ENCODE results near the gene SNAPIN.
"Not testable (repeated sequence)": the region's sequence is repeated elsewhere in the genome, so short reads cannot be mapped to it uniquely, and the experiment has no call there.

Gene SNAPIN

DNA sequence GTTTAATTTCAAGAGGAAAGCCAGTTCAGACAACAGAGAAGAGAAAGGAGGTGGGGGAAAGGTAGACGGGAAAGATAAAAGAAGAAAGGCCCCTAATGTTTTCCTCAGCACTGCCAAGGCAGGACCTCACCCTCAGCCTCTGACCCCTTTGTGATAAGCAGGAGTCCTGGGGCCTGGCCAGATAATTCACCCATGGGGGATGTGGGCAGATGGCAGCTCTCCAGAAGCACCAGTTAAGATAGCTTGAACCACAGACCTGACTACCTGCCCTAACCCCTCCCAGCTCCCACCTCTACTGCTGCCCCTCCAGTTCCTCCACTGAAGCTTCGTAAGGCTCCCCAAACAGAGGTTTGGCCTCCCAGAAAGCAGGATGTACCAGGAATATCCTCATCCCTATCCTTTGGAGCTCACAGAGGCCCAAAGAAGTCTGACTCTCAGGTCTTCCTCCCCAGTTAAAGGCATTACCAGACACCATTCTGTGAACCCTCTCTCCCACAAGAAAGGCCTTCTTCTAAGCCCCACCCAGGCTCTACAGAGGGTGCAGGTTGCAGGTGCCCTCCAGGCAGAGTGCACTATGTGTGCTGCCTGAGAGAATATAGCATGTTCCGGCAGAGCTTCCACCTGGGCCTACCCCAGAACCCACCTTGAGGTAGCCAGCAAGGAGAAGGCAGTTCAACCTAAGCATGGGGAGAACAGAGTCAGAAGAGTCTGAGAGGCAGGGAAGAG is 9.2 kb upstream of the SNAPIN start:
- DNase-seq = peak; percentile 92

DNA sequence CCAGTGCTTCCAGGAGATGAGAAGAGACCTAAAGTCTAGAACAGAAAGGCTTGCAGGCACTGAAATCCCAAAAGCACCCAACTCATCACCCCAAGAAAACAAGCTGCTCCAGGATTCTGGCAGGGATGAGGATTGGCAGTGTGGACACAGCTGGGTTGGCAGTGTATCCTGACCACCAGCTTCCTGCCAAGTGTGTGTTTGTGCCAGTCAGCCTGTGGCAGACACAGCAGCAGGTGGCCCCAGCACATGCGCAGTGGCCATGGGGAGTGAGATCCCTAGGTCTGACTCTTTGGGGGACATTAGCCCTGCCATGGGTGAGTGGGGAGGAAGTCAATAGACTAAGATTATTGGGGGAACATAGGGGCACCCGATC is 8.7 kb upstream of the SNAPIN start:
- DNase-seq = peak; percentile 26

DNA sequence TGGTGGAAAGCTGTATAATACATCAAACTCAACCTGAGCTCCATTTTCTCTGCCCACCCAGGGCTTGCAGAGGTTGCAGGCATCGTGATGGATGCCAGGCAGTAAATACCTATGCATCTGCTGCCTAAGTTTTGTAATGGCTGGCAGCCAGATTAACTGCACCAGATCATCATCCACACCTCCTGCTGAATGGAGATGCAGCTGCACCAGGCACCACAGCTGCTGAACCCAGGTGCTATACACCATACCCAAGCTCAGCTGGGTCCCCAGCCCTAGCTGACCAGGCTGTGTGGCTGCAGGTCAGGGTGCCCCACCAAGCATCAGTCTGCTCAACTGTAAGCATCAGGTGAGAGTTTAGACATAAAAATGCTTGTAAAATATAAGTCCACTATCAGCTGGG is 6.7 kb upstream of the SNAPIN start:
- DNase-seq = no peak

DNA sequence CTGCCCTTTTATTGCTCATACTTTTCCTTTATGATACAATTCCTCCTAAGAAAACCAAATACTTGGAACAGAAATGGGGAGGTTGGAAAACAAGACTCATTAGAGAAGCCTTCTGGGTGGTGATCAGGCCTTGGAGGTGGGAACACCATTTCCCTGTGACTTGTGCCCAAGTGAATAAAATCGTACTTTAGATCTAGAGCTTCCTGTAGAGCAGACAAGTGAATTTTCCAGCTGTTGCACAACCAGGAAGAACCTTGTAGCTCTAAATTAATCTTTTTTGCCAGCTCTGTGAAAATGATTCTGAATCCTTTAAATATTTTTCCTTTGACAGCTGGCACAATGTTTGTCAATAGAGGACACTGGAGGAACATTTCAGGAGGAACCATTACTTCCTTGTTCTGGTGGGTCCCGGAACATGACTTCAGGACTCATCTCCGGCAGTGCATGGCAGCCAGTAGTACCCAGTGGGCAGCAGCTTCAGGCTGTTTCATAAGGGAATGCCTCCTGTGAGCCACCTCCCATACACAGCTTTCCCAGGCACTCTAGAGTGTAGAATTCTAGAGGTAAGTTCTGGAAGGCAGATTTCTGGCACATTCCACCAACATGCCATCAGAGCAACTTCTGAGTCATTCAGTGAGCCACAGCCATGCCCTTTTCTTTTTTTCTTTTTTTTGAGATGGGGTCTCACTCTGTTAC is 5.5 kb upstream of the SNAPIN start:
- peak; percentile 13 for DNase-seq

DNA sequence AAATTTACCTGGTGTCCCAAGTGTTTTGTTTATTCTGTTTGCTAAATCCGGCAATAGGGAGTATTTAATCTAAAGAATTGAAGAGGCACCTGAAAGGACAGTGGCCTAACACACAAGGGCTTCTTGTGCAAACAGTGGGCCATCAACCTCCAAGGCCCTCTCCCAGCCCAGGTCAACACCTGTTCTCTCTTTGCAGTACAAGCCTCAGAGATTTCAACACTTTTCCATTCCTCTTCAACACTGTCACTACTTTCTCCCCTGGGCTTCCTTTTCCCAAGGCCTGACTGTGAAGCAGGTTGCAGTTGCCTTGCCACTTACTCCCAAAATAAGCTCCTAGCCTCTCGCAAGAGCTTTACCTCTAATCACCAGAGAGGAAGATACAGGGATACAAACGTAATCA is 3.2 kb upstream of the SNAPIN start:
- no peak for DNase-seq

DNA sequence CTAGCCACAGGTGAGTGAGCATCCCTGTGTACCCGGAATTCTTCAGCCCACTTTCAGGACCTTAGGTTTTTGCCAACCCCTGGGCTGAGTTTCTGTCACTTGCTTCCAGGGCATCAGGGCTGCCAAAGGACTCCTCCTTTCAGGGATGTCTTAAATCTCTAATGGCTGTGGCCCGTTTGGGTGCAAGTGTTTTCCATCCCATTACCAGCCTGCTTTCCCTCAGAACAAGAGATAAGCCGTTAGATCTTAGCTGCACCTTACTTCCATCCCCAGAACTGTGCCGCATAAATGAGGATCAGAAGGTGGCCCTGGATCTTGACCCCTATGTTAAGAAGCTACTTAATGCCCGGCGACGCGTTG is 652 bp downstream of the SNAPIN start:
- no peak for DNase-seq

DNA sequence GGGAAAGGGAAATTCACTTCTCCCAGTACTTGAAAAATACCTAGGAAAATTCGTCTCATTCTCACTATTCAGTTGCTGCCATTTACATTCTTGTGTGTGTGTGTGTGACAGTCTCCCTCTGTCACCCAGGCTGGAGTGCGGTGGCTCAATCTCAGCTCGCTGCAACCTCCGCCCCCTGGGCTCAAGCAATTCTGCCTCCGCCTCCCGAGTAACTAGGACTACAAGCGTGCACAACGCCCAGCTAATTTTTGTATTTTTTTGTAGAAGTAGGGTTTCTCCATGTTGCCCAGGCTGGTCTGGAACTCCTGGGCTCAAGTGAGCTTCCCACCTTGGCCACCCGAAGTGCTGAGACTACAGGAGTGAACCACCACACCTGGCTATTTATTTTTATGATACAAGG is 1.2 kb downstream of the SNAPIN start:
- DNase-seq = no peak

DNA sequence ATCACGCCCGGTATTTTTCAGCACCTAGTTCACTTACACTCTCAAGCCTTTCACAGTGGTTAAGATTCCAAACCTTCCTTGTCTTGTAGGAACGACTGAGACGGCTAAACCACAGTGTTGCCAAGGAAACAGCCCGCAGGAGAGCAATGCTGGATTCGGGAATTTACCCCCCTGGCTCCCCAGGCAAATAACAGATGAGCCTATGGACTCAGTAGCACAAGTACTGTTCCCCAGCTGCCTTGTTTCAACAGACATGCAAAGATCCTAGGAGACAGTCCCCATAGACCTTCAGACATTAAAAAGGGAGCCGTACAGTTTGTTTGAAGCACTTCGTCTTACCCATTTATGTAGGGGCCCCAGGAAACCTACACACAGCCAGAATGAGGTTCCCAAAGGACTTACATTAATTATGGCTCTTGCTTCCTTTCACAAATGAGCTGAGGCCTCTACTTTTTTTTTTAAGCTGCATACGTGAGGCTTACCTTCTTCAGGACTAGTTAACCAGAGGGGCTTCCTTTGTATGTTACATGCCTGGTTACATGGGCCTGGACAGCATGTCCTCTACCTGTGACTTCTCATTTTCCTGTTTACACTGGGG is 2.7 kb downstream of the SNAPIN start:
- peak; percentile 30 for DNase-seq

DNA sequence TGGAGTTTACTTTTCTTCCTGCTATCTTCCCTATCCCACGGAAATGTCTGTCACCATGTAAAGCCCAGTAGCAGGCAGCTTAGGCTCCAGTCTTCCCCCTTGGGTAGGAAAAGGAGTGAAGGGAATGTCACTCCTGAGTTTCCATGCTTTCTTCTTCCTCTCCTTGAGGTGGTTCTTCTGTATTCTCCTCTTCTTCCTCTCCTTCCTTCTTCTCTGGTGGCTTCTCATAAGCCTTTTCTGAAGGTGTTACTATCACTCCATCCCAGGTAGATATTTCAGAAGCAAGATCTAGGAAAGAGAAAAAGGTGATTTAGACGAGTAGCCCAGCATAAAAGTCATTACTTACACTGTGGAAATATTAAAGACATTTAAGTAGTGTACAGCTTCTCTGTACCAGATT is 3.8 kb downstream of the SNAPIN start:
- DNase-seq = no peak

DNA sequence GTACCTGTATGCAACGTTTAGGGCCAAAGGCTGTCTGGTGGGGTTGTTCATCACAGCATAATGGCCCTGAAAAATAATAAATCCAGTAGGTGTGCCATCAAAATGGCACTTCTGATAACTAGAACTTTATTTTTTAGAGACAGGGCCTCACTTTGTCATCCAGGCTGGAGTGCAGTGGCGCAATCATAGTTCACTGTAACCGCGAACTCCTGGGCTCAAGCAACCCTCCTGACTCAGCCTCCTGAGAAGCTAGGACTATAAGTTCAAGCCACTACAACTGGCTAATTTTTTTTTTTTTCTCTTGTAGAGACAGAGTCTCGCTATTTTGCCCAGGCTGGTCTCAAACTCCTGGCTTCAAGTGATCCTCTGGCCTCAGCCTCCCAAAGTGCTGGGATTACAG is 4.7 kb downstream of the SNAPIN start:
- no peak for DNase-seq

DNA sequence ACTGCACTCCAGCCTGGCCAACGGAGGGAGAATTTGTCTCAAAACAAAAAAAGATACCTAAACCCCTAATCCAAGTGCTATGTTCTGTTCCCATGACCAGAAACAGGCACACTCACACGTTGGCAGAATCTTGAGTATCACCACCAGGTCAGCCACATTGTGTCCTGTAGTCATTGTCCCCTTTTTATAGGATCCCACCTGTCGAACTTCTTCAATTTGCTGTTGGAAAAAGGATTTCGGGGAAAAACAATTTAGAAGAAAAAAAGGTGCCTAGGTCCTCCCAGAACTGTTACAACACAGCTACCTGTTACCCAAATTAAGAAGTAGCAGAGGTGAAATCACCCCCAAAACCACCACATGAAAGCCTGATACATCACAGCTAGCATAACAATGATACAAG is 8.9 kb downstream of the SNAPIN start:
- DNase-seq = no peak

DNA sequence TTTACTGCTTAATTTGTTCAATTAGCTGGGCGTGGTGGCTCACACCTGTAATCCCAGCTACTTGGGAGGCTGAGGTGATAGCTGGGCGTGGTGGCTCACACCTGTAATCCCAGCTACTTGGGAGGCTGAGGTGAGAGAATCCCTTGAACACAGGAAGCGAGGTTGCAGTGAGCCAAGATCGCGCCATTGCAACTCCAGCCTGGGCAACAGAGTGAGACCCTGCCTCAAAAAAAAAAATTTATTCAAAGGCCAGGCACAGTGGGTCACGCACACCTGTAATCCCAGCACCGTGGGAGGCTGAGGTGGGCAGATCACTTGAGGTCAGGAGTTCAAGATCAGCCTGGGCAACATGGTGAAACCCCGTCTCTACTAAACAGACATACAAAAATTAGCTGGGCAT is 10.2 kb downstream of the SNAPIN start:
- not testable (repeated sequence) for DNase-seq

DNA sequence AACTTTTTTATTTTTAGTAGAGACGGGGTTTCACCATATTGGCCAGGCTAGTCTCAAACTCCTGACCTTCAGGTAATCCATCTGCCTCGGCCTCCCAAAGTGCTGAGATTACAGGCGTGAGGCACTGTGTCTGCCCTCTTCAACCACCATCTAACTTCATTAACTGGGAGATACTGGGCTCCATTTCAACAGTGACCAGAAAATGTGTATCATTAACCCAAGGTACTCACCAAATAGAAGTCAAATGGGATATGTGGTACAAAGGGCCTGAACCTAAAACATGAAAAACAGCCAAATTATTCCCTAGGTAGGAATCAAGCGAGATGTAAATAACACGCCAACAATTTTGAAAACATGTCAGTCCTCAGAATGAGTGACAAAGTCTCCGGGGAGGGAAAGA is 11.1 kb downstream of the SNAPIN start:
- DNase-seq = no peak

DNA sequence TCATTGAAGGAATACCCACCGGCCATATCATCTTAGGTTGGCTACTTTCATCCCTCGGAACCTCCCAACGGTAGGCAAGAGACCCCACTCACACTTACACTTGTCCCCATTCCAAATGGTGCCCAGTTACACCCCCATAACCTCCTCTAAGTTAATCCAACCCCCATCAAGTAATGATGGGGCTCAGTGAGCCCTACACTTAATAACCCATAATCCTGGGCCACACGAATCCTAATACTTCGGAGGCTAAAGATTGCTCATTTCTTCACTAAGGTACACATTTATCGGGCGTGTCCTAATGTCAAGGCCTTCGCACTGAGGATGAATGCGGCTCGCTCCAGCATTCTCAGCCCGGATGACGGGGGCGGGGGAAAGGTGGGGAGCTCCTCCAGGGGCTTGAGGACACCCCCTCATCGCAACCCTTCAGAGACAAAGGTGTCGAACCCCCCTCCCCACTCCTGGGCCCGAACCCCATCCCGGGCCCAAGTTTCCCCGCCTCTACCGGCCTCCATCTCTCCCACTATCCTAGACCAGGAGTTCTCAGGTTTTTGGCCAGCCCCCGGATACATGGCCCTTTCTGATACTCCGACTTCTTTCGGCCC is 11.9 kb downstream of the SNAPIN start:
- no peak for DNase-seq

DNA sequence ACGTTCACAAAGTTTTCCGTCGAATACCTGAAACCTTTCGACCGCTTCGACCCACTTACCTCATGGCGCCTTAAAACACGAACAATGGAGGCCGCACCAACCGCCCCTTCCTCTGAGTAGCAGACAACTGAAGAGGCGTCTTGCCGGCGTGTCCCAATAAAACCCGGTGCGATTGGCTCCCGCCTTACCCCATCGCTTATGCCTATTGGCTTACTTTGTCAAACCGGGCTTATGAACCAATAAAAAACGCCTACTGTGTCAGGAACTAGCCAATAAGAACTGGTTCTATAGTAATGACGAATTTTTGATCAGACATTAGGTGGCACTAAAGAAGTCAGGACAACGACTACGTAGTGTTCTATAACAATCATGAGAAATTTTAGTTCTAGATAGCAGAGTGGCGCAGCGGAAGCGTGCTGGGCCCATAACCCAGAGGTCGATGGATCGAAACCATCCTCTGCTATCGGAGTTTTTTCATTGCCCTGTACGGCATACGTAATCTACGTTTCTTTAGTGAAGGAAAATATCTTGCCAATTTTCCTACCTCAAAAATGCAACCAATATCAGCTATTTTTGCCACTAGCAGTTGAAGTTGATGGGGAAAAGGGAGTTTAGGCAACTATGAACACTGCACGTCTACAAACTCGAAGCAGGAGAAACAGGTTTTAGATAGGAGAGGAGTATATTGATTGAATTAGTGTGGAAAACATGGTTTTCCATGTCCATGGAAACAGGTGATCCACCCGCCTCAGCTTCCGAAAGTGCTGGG is 12.5 kb downstream of the SNAPIN start, which contains the start of gene ILF2:
Gene ILF2 (minus strand): TSS at position 135 of the 769 bp plus-strand sequence. CDS start 71 bp downstream, at position 64.
- peak; percentile 100 for DNase-seq

DNA sequence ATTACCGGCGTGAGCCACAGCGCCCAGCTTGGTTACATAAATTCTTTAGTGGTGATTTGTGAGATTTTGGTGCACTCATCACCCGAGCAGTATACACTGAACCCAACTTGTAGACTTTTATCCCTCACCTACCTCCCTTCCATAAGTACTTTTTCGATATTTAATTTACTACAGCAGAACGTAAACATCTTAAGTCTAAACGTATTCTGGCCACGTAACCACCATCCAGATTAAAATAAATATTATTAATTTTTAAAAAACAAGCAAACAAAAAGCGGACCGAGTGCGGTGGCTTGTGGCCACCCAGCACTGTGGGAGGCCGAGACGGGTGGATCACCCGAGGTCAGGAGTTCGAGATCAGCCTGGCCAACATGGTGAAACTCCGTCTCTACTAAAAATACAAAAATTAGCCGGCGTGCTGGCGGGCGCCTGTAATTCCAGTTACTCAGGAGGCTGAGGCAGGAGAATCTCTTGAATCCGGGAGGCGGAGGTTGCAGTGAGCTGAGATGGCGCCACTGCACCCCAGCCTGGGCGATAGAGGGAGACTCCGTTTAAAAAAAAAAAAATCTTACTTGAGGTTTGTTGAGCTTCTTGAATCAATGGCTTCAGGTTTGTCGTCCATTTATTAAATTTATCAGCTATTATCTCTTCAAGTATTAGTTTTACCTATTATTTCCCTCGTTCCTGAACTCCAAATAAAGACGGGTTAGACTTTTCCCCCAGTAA is 13.3 kb downstream of the SNAPIN start:
- DNase-seq = peak; percentile 65

DNA sequence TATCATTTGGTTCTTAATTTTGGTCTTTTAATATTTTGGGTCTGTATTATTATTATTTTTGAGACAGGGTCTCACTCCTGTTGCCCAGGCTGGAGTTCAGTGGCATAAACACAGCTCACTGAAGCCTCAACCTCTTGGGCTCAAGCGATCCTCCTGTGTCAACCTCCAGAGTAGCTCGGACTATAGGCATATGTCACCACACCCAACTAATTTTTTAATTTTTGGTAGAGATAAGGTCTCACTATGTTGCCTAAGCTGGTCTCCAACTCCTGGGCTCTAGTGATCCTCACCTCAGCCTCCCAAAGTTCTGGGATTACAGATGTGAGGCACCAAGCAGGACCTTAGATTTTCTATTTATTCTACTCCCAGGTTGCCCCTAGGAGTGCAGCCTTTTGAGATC is 15.0 kb downstream of the SNAPIN start:
- DNase-seq = peak; percentile 53

DNA sequence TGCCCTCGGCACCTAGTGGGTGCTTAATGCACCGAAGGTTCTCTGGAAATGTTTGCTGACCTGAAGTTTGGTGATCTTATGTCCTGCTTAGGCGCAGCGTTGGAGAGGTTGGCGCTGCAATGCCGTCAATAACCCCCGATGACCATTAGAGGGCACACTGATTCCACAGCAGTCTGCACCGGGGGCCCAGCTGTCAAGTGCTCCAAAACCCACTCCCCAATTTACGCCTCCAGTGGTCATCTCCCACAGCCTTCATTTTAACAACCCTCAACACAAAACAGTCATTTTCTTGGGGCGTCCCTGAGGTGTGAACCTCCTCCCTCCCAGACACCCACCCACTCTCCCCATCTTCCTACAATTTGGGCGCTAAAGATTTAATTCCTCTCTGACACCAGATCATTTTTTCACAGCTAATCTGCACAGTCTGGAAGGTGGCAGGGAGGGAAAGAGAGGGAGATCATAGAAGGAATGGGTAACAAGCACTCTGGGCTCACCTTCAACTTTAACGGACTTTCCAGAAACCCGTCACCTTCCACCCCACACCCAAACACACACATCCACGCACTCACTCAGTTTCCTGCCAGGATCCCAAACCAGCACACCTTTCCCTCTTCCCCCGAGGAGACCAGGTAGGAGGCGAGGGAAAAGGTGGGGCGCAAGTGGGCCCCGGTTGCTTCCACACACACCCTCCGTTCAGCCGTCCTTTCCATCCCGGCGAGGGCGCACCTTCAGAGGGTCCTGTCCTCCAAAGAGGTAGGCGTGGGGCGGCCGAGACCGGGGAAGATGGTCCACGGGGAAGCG is 19.4 kb downstream of the SNAPIN start:
- DNase-seq = peak; percentile 80

DNA sequence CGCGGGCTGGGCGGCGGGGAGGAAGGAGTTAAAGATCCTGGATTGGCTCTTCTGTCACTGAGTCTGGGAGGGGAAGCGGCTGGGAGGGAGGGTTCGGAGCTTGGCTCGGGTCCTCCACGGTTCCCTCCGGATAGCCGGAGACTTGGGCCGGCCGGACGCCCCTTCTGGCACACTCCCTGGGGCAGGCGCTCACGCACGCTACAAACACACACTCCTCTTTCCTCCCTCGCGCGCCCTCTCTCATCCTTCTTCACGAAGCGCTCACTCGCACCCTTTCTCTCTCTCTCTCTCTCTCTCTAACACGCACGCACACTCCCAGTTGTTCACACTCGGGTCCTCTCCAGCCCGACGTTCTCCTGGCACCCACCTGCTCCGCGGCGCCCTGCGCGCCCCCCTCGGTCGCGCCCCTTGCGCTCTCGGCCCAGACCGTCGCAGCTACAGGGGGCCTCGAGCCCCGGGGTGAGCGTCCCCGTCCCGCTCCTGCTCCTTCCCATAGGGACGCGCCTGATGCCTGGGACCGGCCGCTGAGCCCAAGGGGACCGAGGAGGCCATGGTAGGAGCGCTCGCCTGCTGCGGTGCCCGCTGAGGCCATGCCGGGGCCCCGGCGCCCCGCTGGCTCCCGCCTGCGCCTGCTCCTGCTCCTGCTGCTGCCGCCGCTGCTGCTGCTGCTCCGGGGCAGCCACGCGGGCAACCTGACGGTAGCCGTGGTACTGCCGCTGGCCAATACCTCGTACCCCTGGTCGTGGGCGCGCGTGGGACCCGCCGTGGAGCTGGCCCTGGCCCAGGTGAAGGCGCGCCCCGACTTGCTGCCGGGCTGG is 20.2 kb downstream of the SNAPIN start, which contains the start of gene NPR1:
Gene NPR1 (plus strand): TSS at position 170 of the 818 bp plus-strand sequence. CDS start 421 bp downstream, at position 591.
- DNase-seq = peak; percentile 61

DNA sequence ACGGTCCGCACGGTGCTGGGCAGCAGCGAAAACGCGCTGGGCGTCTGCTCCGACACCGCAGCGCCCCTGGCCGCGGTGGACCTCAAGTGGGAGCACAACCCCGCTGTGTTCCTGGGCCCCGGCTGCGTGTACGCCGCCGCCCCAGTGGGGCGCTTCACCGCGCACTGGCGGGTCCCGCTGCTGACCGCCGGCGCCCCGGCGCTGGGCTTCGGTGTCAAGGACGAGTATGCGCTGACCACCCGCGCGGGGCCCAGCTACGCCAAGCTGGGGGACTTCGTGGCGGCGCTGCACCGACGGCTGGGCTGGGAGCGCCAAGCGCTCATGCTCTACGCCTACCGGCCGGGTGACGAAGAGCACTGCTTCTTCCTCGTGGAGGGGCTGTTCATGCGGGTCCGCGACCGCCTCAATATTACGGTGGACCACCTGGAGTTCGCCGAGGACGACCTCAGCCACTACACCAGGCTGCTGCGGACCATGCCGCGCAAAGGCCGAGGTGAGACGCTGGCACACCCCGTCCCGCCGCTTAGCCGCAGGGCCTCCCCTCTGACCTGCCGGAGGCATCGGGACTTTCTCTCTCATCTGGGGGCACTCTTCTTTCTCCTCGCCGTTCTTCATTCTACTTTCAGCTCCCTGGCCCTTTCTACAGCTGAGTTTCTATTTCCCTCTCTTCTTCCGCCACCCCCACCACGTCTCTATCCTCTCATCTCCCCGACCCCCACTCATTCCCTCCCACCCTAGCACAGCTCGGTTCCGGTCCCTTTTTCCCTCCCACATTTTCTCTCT is 21.0 kb downstream of the SNAPIN start:
- DNase-seq = peak; percentile 47
